HepG2 (cell line): ENCODE results near the gene MKNK1. TPM values are rescaled to one million over a fixed set of nuclear protein-coding genes. Genes with fewer than 3 reads are reported as not detected.

Experiments used
- ATAC-seq: fragments of 200-7000 bp; cut with Tn5 transposase; 3 replicates; pipeline ENCODE4 v1.9.1; 2020; ENCODE audit warnings: mild to moderate bottlenecking, moderate library complexity
- BruUV-seq: library from RNA; stranded (reverse); fragments of 400-500 nt; replicated peaks from 2 replicates; lab custom pipeline; 2021; lab: Mats Ljungman, UMichigan
- CTCF ChIA-PET: fragments of 300-600 bp; formaldehyde crosslinking; extraction: SDS; loops from one replicate; lab custom pipeline; 2021; ENCODE audit warnings: low total read pairs, inconsistent platforms, low intra/inter-chr PET ratio; lab: Yijun Ruan, JAX
- POLR2A ChIA-PET: fragments of 350-600 bp; sonication (Branson Sonifier 250); formaldehyde crosslinking; loops from one replicate; lab custom pipeline; 2020; ENCODE audit warnings: antibody characterized with exemption, inconsistent platforms; lab: Yijun Ruan, JAX
- DNase-seq: peaks from one replicate; pipeline ENCODE4 v3.0.0-alpha.2; 2015; ENCODE audit warnings: low spot score
- FAIRE-seq: peaks from 3 replicates; lab custom pipeline; 2011; peaks lifted over from hg19 to GRCh38; lab: Jason Lieb, UNC
- H2AFZ ChIP-seq: one replicate; pipeline ENCODE4 v1.6.1; 2011; ENCODE audit warnings: low read length, inconsistent platforms
- H3K27ac ChIP-seq: fragments of 300-600 bp; 3 replicates; pipeline ENCODE4 v1.8.0; 2011; ENCODE audit warnings: mixed run types, mild to moderate bottlenecking, mixed read lengths, low read length, inconsistent platforms; ENCODE audit not compliant: insufficient read depth; ENCODE audit errors: extremely low read length
- H3K27me3 ChIP-seq, 2 experiments: fragments of 200-600 bp in 1 of 2; 2 replicates in 1 of 2; 3 replicates in 1 of 2; pipeline versions ENCODE4 v1.6.0 to v1.8.0; 2011; ENCODE audit warnings: low read length in 2 of 2, mild to moderate bottlenecking in 2 of 2, moderate library complexity in 2 of 2, inconsistent platforms in 1 of 2; ENCODE audit not compliant: insufficient read depth in 2 of 2, control insufficient read depth in 1 of 2
- H3K36me3 ChIP-seq, 2 experiments: fragments of 200-600 bp in 1 of 2; replicated peaks in 1 of 2; 2 replicates in 1 of 2; 3 replicates in 1 of 2; pipeline versions ENCODE4 v1.5.1 to v1.8.0; 2011; ENCODE audit warnings: low read length in 2 of 2, inconsistent platforms in 1 of 2; ENCODE audit not compliant: insufficient read depth in 2 of 2, control insufficient read depth in 1 of 2
- H3K4me1 ChIP-seq: 2 replicates; pipeline ENCODE4 v1.5.1; 2012; ENCODE audit warnings: low read length, inconsistent platforms; ENCODE audit not compliant: insufficient read depth
- H3K4me2 ChIP-seq: 2 replicates; pipeline ENCODE4 v1.6.0; 2011; ENCODE audit warnings: low read depth, low read length, inconsistent platforms
- H3K4me3 ChIP-seq, 3 experiments: fragments of 200-600 bp in 1 of 3; sonication (generic), shearing (Covaris generic) in 1 of 3; replicated peaks in 1 of 3; 2 replicates each; pipeline ENCODE4 v1.5.1; 2011 to 2016; ENCODE audit warnings: low read length in 3 of 3, inconsistent platforms in 2 of 3, low read depth in 2 of 3, mild to moderate bottlenecking in 2 of 3, control low read depth in 1 of 3, mixed read lengths in 1 of 3; ENCODE audit not compliant: insufficient read depth in 1 of 3
- H3K79me2 ChIP-seq: one replicate; pipeline ENCODE4 v1.6.1; 2011; ENCODE audit warnings: low read length, inconsistent platforms; ENCODE audit not compliant: insufficient read depth
- H3K9ac ChIP-seq: 2 replicates; pipeline ENCODE4 v1.6.0; 2011; ENCODE audit warnings: mild to moderate bottlenecking, low read depth, low read length, inconsistent platforms; ENCODE audit not compliant: insufficient read depth
- H3K9me3 ChIP-seq: 2 replicates; pipeline ENCODE4 v1.5.1; 2012; ENCODE audit warnings: mild to moderate bottlenecking, low read length
- H4K20me1 ChIP-seq: 2 replicates; pipeline ENCODE4 v1.6.0; 2011; ENCODE audit warnings: inconsistent platforms, mild to moderate bottlenecking, low read length, moderate library complexity; ENCODE audit not compliant: insufficient read depth
- CHD2 ChIP-seq: IDR thresholded peaks from 2 replicates; pipeline ENCODE4 v1.6.1; 2011; ENCODE audit warnings: low read depth, low read length, improper control_type of control experiment
- KLF13 ChIP-seq: sonication (generic); formaldehyde crosslinking; IDR thresholded peaks from 2 replicates; pipeline ENCODE4 v1.4.0; 2020; ENCODE audit warnings: mild to moderate bottlenecking, missing genetic modification reagents
- SRF ChIP-seq: IDR thresholded peaks from 2 replicates; pipeline ENCODE4 v1.6.1; 2011; ENCODE audit warnings: mild to moderate bottlenecking, low read depth, low read length, moderate library complexity
- ZBTB3 ChIP-seq: sonication (generic); formaldehyde crosslinking; IDR thresholded peaks from 2 replicates; pipeline ENCODE4 v1.4.0; 2020; ENCODE audit warnings: low read depth, mild to moderate bottlenecking, moderate library complexity, missing genetic modification reagents, borderline replicate concordance
- ZKSCAN1 ChIP-seq: fragments of 150-350 bp; IDR thresholded peaks from 2 replicates; pipeline ENCODE4 v1.6.1; 2014; ENCODE audit warnings: low read length
- ZNF33B ChIP-seq: sonication (generic); formaldehyde crosslinking; IDR thresholded peaks from 2 replicates; pipeline ENCODE4 v1.5.1; 2020; ENCODE audit warnings: mild to moderate bottlenecking, missing genetic modification reagents
- ZNF564 ChIP-seq: sonication (generic); formaldehyde crosslinking; IDR thresholded peaks from 2 replicates; pipeline ENCODE4 v1.8.1; 2023; ENCODE audit warnings: mild to moderate bottlenecking, missing genetic modification reagents
- WGBS: methylation state at CpG from one replicate; pipeline ENCODE4 v1.1.6; 2017; ENCODE audit warnings: low lambda C conversion rate; 5-methylcytosine and 5-hydroxymethylcytosine counted together
- in situ Hi-C: cut with HindIII; loops from 2 replicates; pipeline ENCODE4 v1.10.0; 2017; ENCODE audit warnings: low pct_unique_long_range_greater_than_20kb; ENCODE audit not compliant: extremely low pct_ligation_motif_present
- intact Hi-C: fragments of 100-400 bp; cut with micrococcal nuclease; formaldehyde crosslinking; loops from one replicate; pipeline ENCODE4 v1.10.0; 2022; ENCODE audit not compliant: unreplicated experiment
- polyA plus RNA-seq, 8 experiments: library from polyadenylated mRNA; depleted of rRNA in 3 of 8; stranded (reverse) in 7 of 8; unstranded in 1 of 8; fragments of >200 nt; fragmentation: Illumina TruSeq in 4 of 8; extraction: Trizol in 4 of 8; gene quantifications; 2 replicates each; pipeline versions ENCODE4 v1.2.1 to v1.2.3, GENCODE V29; 2011 to 2016; ENCODE audit warnings: low read depth in 4 of 8, missing spikeins in 1 of 8, mixed read lengths in 1 of 8; ENCODE audit not compliant: insufficient read depth in 1 of 8
- total RNA-seq, 5 experiments: library from RNA; depleted of rRNA; stranded (reverse); fragments of >200 nt; fragmentation: Illumina TruSeq; extraction: Trizol; gene quantifications; 2 replicates each; pipeline ENCODE4 v1.2.3, GENCODE V29; 2016; ENCODE audit warnings: low read depth in 1 of 5
- TF ChIP-seq, protein P1 (sequence below): sonication (generic); formaldehyde crosslinking; IDR thresholded peaks from 2 replicates; pipeline ENCODE4 v1.8.1; 2023; ENCODE audit warnings: missing genetic modification reagents, mild to moderate bottlenecking, borderline replicate concordance
- TF ChIP-seq, protein P2 (sequence below): sonication (generic); formaldehyde crosslinking; IDR thresholded peaks from 2 replicates; pipeline ENCODE4 v1.9.0; 2021; ENCODE audit warnings: missing genetic modification reagents, mild to moderate bottlenecking, borderline replicate concordance

MKNK1 gene
- total and polyA plus RNA-seq, 2 of the 13 experiments (the other 11 are each of a cell fraction or from before 2014, with no cell fraction given) = 18.5 to 24.1 TPM

DNA sequence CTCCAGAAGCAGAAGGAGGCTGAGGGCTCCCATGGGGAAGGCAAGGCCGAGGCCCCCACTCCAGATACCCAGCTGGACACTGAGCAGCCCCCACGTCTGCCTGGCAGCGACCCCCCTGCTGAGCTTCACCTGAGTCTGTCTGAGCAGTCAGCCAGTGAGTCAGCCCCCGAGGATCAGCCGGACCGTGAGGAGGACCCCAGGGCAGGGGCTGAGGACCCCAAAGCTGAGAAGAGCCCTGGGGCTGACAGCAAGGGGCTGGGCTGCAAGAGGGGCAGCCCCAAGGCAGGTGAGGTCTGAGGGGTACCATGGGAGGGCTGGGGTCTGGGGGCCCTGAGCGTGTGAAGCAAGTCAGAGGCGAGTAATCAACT lies 93.1 kb downstream of the MKNK1 start:
- TF ChIP-seq KLF13 (CRISPR knock-in tag) (no peak), ZBTB3 (CRISPR knock-in tag) (no peak), ZNF564 (CRISPR knock-in tag) (no peak), ZNF33B (CRISPR knock-in tag) (no peak), ZKSCAN1 (no peak), CHD2 (no peak), SRF (no peak)
- TF ChIP-seq, protein P1, sequence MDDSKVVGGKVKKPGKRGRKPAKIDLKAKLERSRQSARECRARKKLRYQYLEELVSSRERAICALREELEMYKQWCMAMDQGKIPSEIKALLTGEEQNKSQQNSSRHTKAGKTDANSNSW = no peak
- TF ChIP-seq, protein P2, sequence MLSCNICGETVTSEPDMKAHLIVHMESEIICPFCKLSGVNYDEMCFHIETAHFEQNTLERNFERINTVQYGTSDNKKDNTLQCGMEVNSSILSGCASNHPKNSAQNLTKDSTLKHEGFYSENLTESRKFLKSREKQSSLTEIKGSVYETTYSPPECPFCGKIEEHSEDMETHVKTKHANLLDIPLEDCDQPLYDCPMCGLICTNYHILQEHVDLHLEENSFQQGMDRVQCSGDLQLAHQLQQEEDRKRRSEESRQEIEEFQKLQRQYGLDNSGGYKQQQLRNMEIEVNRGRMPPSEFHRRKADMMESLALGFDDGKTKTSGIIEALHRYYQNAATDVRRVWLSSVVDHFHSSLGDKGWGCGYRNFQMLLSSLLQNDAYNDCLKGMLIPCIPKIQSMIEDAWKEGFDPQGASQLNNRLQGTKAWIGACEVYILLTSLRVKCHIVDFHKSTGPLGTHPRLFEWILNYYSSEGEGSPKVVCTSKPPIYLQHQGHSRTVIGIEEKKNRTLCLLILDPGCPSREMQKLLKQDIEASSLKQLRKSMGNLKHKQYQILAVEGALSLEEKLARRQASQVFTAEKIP = no peak
- in situ Hi-C loops (no loop called here), intact Hi-C loops (no loop called here)
- Histone ChIP-seq H3K27me3 (peaks cover 4 to 10% of the 10 kb centered on the region in 2 experiments; a peak in 3 of 5 replicates), H4K20me1 (no peaks in the 10 kb centered on the region), H3K27ac (no peak overlapping the region), H3K4me3 (no peak overlapping the region), H2AFZ (no peak overlapping the region), H3K9ac (no peak overlapping the region), H3K9me3 (no peaks in the 10 kb centered on the region), H3K4me2 (no peak overlapping the region), H3K79me2 (no peaks in the 10 kb centered on the region), H3K4me1 (0 out of 2 replicates have a peak, but pooled peaks cover 7% of the 10 kb centered on the region), H3K36me3 (no peaks in the 10 kb centered on the region)
- no peak for FAIRE-seq
- CTCF ChIA-PET = no interaction called here
- 15% methylated on average over 2 of the region's 8 CpGs for WGBS
- POLR2A ChIA-PET = no interaction called here
- ATAC-seq = no peak
- no peak for DNase-seq
- BruUV-seq = no TSS peak
